GM23338 (cell line): ENCODE results near the gene ZDHHC13. TPM values are rescaled to one million over a fixed set of nuclear protein-coding genes. Genes with fewer than 3 reads are reported as not detected.
A peak's percentile ranks its signal among the peaks of the same experiment; 100 is the strongest.

Experiments used
- ATAC-seq: fragments of 200-7000 bp; cut with Tn5 transposase; 3 replicates; pipeline ENCODE4 v1.9.1; 2020
- DNase-seq: peaks from one replicate; pipeline ENCODE4 v3.0.0-alpha.2; 2015; ENCODE audit warnings: low spot score
- H2AFZ ChIP-seq: fragments of 200-600 bp; sonication (generic); 2 replicates; pipeline ENCODE4 v1.8.0; 2016; ENCODE audit warnings: antibody characterized with exemption, mild to moderate bottlenecking, moderate library complexity
- H3F3A ChIP-seq: fragments of 200-600 bp; sonication (generic); replicated peaks from 2 replicates; pipeline ENCODE4 v1.8.0; 2017; ENCODE audit warnings: antibody characterized with exemption, mixed run types, low read depth
- H3K27ac ChIP-seq: fragments of 200-600 bp; sonication (generic); 2 replicates; pipeline ENCODE4 v1.6.1; 2016; ENCODE audit warnings: low read depth
- H3K27me3 ChIP-seq: fragments of 200-600 bp; sonication (generic); 2 replicates; pipeline ENCODE4 v1.8.0; 2016; ENCODE audit warnings: mild to moderate bottlenecking, mixed run types, moderate library complexity; ENCODE audit not compliant: insufficient read depth
- H3K36me3 ChIP-seq: fragments of 200-600 bp; sonication (generic); 2 replicates; pipeline ENCODE4 v1.8.0; 2016; ENCODE audit warnings: mild to moderate bottlenecking; ENCODE audit not compliant: insufficient read depth
- H3K4me1 ChIP-seq: fragments of 200-600 bp; sonication (generic); 2 replicates; pipeline ENCODE4 v1.8.0; 2016; ENCODE audit warnings: mild to moderate bottlenecking, moderate library complexity; ENCODE audit not compliant: insufficient read depth
- H3K4me2 ChIP-seq: fragments of 200-600 bp; sonication (generic); 2 replicates; pipeline ENCODE4 v1.7.1; 2017; ENCODE audit warnings: mixed run types
- H3K4me3 ChIP-seq: fragments of 200-600 bp; sonication (generic); 2 replicates; pipeline ENCODE4 v1.6.1; 2016; ENCODE audit warnings: mixed run types
- H3K79me2 ChIP-seq: fragments of 200-600 bp; sonication (generic); replicated peaks from 2 replicates; pipeline ENCODE4 v1.8.0; 2017; ENCODE audit warnings: mild to moderate bottlenecking; ENCODE audit not compliant: insufficient read depth
- H3K9me2 ChIP-seq: fragments of 200-600 bp; sonication (generic); 2 replicates; pipeline ENCODE4 v1.8.0; 2017; ENCODE audit not compliant: insufficient read depth
- H4K20me1 ChIP-seq: fragments of 200-600 bp; sonication (generic); replicated peaks from 2 replicates; pipeline ENCODE4 v1.8.0; 2017; ENCODE audit warnings: mild to moderate bottlenecking; ENCODE audit not compliant: insufficient read depth
- H3K27ac Mint-ChIP-seq: 2 replicates; pipeline ENCODE4 v1.8.0; 2020; ENCODE audit warnings: inconsistent platforms, mild to moderate bottlenecking, moderate library complexity, mixed read lengths
- H3K27me3 Mint-ChIP-seq: 3 replicates; pipeline ENCODE4 v1.8.0; 2022; ENCODE audit warnings: low read depth, mild to moderate bottlenecking, moderate library complexity, mixed read lengths, inconsistent platforms; ENCODE audit not compliant: insufficient read depth, poor library complexity
- H3K36me3 Mint-ChIP-seq: 3 replicates; pipeline ENCODE4 v1.8.0; 2021; ENCODE audit warnings: low read depth, mild to moderate bottlenecking, inconsistent platforms, moderate library complexity, mixed read lengths
- H3K4me1 Mint-ChIP-seq: 3 replicates; pipeline ENCODE4 v1.8.0; 2020; ENCODE audit warnings: mild to moderate bottlenecking, inconsistent platforms, mixed read lengths
- H3K4me3 Mint-ChIP-seq: 3 replicates; pipeline ENCODE4 v1.8.0; 2021; ENCODE audit warnings: moderate library complexity, mild to moderate bottlenecking, inconsistent platforms, mixed read lengths
- H3K9me3 Mint-ChIP-seq: 3 replicates; pipeline ENCODE4 v1.8.0; 2020; ENCODE audit warnings: moderate library complexity, mild to moderate bottlenecking, inconsistent platforms, mixed read lengths
- POLR2AphosphoS5 ChIP-seq: IDR thresholded peaks from 2 replicates; pipeline ENCODE4 v1.6.1; 2016; ENCODE audit warnings: antibody characterized with exemption, low read depth
- ZNF462 ChIP-seq: fragments of 250-450 bp; sonication (Bioruptor Pico); IDR thresholded peaks from 2 replicates; pipeline ENCODE4 v1.5.0; 2020; ENCODE audit warnings: mild to moderate bottlenecking, moderate library complexity
- long read RNA-seq: library from polyadenylated mRNA; unstranded; transcript quantifications from one replicate; pipeline ENCODE4 v2.0.0, GENCODE V29; 2020; ENCODE audit not compliant: unreplicated experiment
- polyA plus RNA-seq: library from polyadenylated mRNA; unstranded; fragments of >200 nt; fragmentation: Nextera tagmentation; extraction: Ambion mirVana; gene quantifications from 2 replicates; pipeline ENCODE4 v1.2.1, GENCODE V29; 2016
- total RNA-seq: library from RNA; depleted of rRNA; stranded (reverse); fragments of >200 nt; shearing (Covaris generic); gene quantifications from 2 replicates; pipeline ENCODE4 v1.2.3, GENCODE V29; 2014; rRNA removed
- TF ChIP-seq, protein P1 (sequence below), 2 experiments: fragments of 200-600 bp in 1 of 2; sonication (generic) in 1 of 2; conservative IDR thresholded peaks; 2 replicates each; pipeline versions ENCODE4 v1.5.1 to v1.6.1; 2016 to 2017; ENCODE audit warnings: antibody characterized with exemption in 2 of 2, low read depth in 2 of 2, mild to moderate bottlenecking in 2 of 2, moderate library complexity in 1 of 2

ZDHHC13 gene
- 27.7 and 30.0 TPM in 2 replicates for total RNA-seq
- polyA plus RNA-seq, result 18.2 and 21.0 TPM in 2 replicates
- long read RNA-seq, transcript ZDHHC13-202 (17 exons, 2,445 nt), result major isoform, 10 of 14 reads
- long read RNA-seq, partial matches to known transcripts, result 0 of 14 reads
- long read RNA-seq, other reads (novel, unspliced or antisense), result 2 of 14 reads

DNA sequence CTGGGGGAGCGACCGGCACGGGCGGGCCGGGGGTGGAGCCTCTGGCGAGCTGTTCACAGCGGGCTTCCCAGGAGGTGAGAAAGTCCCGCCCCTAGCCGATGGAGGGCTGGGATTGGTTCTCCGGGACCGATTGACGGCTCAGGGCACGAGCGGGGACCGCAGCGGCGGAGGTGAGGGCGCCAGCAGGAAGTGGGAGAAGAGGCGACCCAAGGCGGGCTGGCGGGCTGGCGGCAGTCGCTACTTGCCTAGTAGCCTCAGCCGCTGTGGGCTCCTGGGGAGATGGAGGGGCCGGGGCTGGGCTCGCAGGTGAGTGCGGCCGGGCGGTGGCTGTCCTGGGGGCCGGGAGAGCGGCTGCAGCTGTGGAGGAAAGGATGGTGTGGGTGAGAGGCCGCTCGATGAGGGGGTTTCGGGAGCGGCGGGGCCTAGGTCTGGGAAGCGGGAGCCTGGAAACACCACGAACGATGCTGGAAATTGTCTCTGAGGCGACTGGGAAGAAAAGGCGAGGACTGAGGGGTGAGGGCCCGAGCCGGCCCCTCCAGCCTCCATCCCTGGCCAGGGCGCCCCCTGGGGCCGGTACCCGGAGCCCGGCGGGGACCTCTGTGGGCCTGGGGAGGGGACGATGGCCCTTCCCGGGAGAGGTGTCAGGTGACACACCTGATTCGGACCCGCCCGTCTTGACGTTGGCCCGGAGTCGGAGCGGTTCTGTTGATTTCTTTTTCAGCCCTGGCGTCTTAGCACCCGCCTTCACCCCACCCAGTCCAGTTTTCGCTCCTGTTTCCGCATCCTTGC, at the start of gene ZDHHC13:
Gene ZDHHC13 (plus strand): TSS at position 198 of the 789 bp plus-strand sequence. CDS start 82 bp downstream, at position 280.
- peak within 1 kb of the TSS; percentile 99 for H2AFZ ChIP-seq
- H3K4me3 ChIP-seq, result peak within 1 kb of the TSS; percentile 95
- DNase-seq (peak; percentile 97), ATAC-seq (peak; percentile 95)
- H3K79me2 ChIP-seq, result peaks cover 47% of the 10 kb centered on the region
- no peaks in the 10 kb centered on the region for H3K9me2 ChIP-seq
- TF ChIP-seq, protein P1, sequence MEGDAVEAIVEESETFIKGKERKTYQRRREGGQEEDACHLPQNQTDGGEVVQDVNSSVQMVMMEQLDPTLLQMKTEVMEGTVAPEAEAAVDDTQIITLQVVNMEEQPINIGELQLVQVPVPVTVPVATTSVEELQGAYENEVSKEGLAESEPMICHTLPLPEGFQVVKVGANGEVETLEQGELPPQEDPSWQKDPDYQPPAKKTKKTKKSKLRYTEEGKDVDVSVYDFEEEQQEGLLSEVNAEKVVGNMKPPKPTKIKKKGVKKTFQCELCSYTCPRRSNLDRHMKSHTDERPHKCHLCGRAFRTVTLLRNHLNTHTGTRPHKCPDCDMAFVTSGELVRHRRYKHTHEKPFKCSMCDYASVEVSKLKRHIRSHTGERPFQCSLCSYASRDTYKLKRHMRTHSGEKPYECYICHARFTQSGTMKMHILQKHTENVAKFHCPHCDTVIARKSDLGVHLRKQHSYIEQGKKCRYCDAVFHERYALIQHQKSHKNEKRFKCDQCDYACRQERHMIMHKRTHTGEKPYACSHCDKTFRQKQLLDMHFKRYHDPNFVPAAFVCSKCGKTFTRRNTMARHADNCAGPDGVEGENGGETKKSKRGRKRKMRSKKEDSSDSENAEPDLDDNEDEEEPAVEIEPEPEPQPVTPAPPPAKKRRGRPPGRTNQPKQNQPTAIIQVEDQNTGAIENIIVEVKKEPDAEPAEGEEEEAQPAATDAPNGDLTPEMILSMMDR (conservative IDR thresholded peaks at IDR 0.05; ENCODE audit: low read depth in 2 of 2), result peak; percentile 43 to 57
- TF ChIP-seq POLR2AphosphoS5 (peak; percentile 87), ZNF462 (CRISPR knock-in tag) (no peak)
- peak within 1 kb of the TSS; percentile 97 for H3K4me2 ChIP-seq
- H3K4me1 ChIP-seq, result peaks cover 13% of the 10 kb centered on the region
- H3K27ac Mint-ChIP-seq, result peak within 1 kb of the TSS; percentile 65; the same call in 1 of the 2 replicates
- H3K4me1 Mint-ChIP-seq, result peaks cover 18% of the 10 kb centered on the region; the same call in 2 of the 3 replicates
- no peaks in the 10 kb centered on the region for H3K9me3 Mint-ChIP-seq
- peaks cover 15% of the 10 kb centered on the region for H4K20me1 ChIP-seq
- no peaks in the 10 kb centered on the region for H3K27me3 ChIP-seq
- H3K36me3 Mint-ChIP-seq, result peaks cover 12% of the 10 kb centered on the region
- H3K27me3 Mint-ChIP-seq, result peaks cover 6% of the 10 kb centered on the region
- peak within 1 kb of the TSS; percentile 93 for H3K27ac ChIP-seq
- peak within 1 kb of the TSS; percentile 89 for H3K4me3 Mint-ChIP-seq
- no peaks in the 10 kb centered on the region for H3F3A ChIP-seq
- no peaks in the 10 kb centered on the region; the same call in 1 of the 2 replicates for H3K36me3 ChIP-seq
